Ovary (tissue), 9 donors: ENCODE data around the gene PRMT3. TPM values are rescaled to one million over a fixed set of nuclear protein-coding genes. Genes with fewer than 3 reads are reported as not detected.

Experiments
- DNase-seq, 5 donors: peaks; one replicate each; pipeline ENCODE4 v3.0.0-alpha.2; 2019 to 2020
- H3K27ac ChIP-seq, 2 donors: fragments of 200-600 bp; one replicate each; pipeline versions ENCODE4 v1.5.1 to v1.8.0; 2019 to 2022
- H3K27me3 ChIP-seq: fragments of 200-600 bp; one replicate; pipeline ENCODE4 v1.8.0; 2022
- H3K36me3 ChIP-seq: fragments of 200-600 bp; sonication (generic); one replicate; pipeline ENCODE4 v1.5.1; 2019
- H3K4me1 ChIP-seq: one replicate; pipeline ENCODE4 v1.8.1; 2013; ENCODE audit warnings: mild to moderate bottlenecking, moderate library complexity; ENCODE audit not compliant: insufficient read depth
- H3K4me3 ChIP-seq: fragments of 200-600 bp; sonication (generic); one replicate; pipeline ENCODE4 v1.5.1; 2017
- H3K9me3 ChIP-seq, 2 donors: fragments of 200-600 bp in 1 of 2; sonication (generic) in 1 of 2; one replicate each; pipeline versions ENCODE4 v1.5.1 to v1.8.1; 2013 to 2019; ENCODE audit warnings: mild to moderate bottlenecking in 1 of 2, moderate library complexity in 1 of 2
- CTCF ChIP-seq, 3 donors: fragments of 450-650 bp in 2 of 3; fragments of 200-600 bp in 1 of 3; IDR thresholded peaks; one replicate each; pipeline versions ENCODE4 v1.5.1 to v1.8.0; 2016 to 2022; ENCODE audit warnings: antibody characterized with exemption in 3 of 3, mild to moderate bottlenecking in 1 of 3
- EP300 ChIP-seq: sonication (generic); formaldehyde crosslinking; IDR thresholded peaks from one replicate; pipeline ENCODE4 v1.6.1; 2017; ENCODE audit warnings: antibody characterized with exemption
- POLR2A ChIP-seq: fragments of 450-650 bp; IDR thresholded peaks from one replicate; pipeline ENCODE4 v1.6.1; 2017; ENCODE audit warnings: antibody characterized with exemption, mild to moderate bottlenecking, moderate library complexity
- WGBS, 3 donors: extraction: QIAGEN DNeasy Blood & Tissue Kit in 1 of 3; methylation state at CpG; one replicate each; pipeline versions ENCODE4 v1.1.5 to v1.1.7; 2013 to 2017; 5-methylcytosine and 5-hydroxymethylcytosine counted together
- intact Hi-C, 4 donors: fragments of 100-400 bp; cut with DNase I; formaldehyde crosslinking; loops; one replicate each; pipeline versions ENCODE4 v1.11.0 to v1.15.1; 2022 to 2023
- polyA plus RNA-seq, 2 donors: library from polyadenylated mRNA; stranded (reverse); fragments of 200-250 nt in 1 of 2; fragments of 350-450 nt in 1 of 2; fragmentation: Illumina TruSeq in 1 of 2; extraction: RNeasy Lipid Tissue Mini Kit (QIAGEN cat#74804) in 1 of 2; gene quantifications; one replicate each; pipeline ENCODE4 v1.2.3, GENCODE V29; 2013 to 2014
- total RNA-seq, 7 donors: library from RNA; depleted of rRNA in 2 of 7; stranded (reverse); fragments of >200 nt in 2 of 7; fragmentation: NEBNext Ultra II Directional in 3 of 7; extraction: Animal tissue kit (Norgen Biotek cat#: 25700) in 3 of 7; gene quantifications; one replicate each; pipeline versions ENCODE4 v1.1.0 to v1.2.4, GENCODE V29; 2016 to 2023
- donor health status: DM: no; HTN: no; CAD: no; lungs with moderate emphysema.
- donor health status: DM: no; HTN: no; CAD: no.
- donor health status: Bipolar disorder and iron deficiency.
- donor health status: DM: yes; HTN: yes; CAD: no.
- donor health status: DM: no; HTN: no; CAD: no.
- donor health status: DM: yes; HTN: yes; CAD: no.

Gene PRMT3
- total and polyA plus RNA-seq, 9 donors, result 8.5 to 21.2 (median 14.8) TPM

- Histone ChIP-seq H3K27ac (no peak overlapping the region), H3K9me3 (no peaks in the 10 kb centered on the region), H3K36me3 (no peaks in the 10 kb centered on the region), H3K4me1 (no peaks in the 10 kb centered on the region), H3K27me3 (no peaks in the 10 kb centered on the region), H3K4me3 (no peak overlapping the region)
- TF ChIP-seq POLR2A (no peak), EP300 (no peak), CTCF (IDR thresholded peaks at IDR 0.05) (no peak)
- 47 to 57% (median 50%) methylated on average over 5 of the region's 5 CpGs for WGBS, 3 donors
- no peak for DNase-seq
- intact Hi-C loops, result no loop called here
Observed at GRCh38 chr11:20372081-20372626, 15.4 kb upstream of the PRMT3 start.

DNA sequence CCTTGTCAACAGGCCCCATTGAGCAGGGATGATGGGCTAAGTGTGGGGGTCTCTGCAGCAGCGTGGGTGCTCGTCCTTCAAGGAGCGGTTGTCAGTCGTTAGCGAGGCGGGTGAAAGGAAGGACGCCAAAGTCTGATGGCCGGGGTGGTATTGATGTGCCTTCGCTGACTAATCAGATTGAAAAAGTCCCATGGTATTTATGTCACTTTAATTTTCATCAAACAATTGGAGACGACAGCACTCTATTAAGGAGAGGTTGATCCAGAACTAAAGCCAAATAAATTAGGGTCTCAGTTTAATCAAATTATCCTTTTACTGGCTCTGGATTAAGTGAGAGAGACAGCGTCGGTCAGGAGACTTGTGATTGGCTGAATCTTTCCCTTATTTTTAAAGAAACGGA, 14.4 kb upstream of the PRMT3 start:
- Histone ChIP-seq H3K27me3 (no peaks in the 10 kb centered on the region), H3K36me3 (no peaks in the 10 kb centered on the region), H3K4me3 (no peak overlapping the region), H3K4me1 (no peaks in the 10 kb centered on the region), H3K9me3 (no peaks in the 10 kb centered on the region), H3K27ac (no peak overlapping the region)
- intact Hi-C loops, result no loop called here
- TF ChIP-seq CTCF (IDR thresholded peaks at IDR 0.05) (no peak), POLR2A (no peak), EP300 (no peak)
- WGBS, 3 donors, result 85 to 86% (median 85%) methylated on average over 13 of the region's 13 CpGs
- no peak for DNase-seq

- Histone ChIP-seq H3K9me3 (no peaks in the 10 kb centered on the region), H3K27me3 (no peaks in the 10 kb centered on the region), H3K4me1 (no peaks in the 10 kb centered on the region), H3K27ac (no peak overlapping the region), H3K4me3 (no peak overlapping the region), H3K36me3 (no peaks in the 10 kb centered on the region)
- DNase-seq, result no peak
- 72 to 80% (median 80%) methylated on average over 3 of the region's 3 CpGs for WGBS, 3 donors
- intact Hi-C loops, result no loop called here
- TF ChIP-seq CTCF (IDR thresholded peaks at IDR 0.05), result no peak
- TF ChIP-seq EP300, result no peak
- TF ChIP-seq POLR2A, result no peak
Observed at GRCh38 chr11:20373568-20374209, 13.8 kb upstream of the PRMT3 start.

DNA sequence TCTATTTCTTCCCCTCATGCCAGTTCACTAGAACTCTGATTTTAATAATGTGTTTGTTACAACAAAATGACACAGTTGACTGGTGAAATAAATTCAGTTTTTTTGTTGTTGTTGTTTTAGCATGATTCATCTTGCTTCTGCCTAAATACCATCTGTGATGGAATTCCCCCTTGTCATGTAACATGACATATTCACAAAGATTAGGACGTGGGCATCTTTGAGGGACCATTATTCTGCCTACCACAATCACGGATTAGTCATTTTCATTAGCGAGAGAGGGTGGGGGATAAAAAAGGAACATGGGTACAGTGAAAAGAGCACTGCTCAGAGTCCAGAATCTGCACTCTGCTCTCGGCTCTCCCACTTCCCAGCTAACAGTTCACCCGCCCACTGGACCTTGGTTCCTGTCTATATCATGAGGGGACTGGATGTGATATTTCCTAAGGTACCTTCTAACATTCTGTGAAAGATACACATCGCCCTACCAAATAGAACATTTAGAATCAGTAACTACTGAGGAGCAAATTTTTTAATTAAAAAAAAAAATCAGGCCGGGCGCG, 12.7 kb upstream of the PRMT3 start:
- no peaks in the 10 kb centered on the region for H3K36me3 ChIP-seq
- H3K4me3 ChIP-seq, result no peak overlapping the region
- H3K27me3 ChIP-seq, result no peaks in the 10 kb centered on the region
- intact Hi-C loops, result no loop called here
- TF ChIP-seq EP300, result no peak
- no peak for TF ChIP-seq POLR2A
- no peak for TF ChIP-seq CTCF (IDR thresholded peaks at IDR 0.05)
- no peaks in the 10 kb centered on the region for H3K9me3 ChIP-seq
- no peak overlapping the region for H3K27ac ChIP-seq
- DNase-seq, result no peak
- H3K4me1 ChIP-seq, result no peaks in the 10 kb centered on the region
- 87 to 91% (median 88%) methylated on average over 9 of the region's 9 CpGs for WGBS, 3 donors
